NOMO-1 (cell line): ENCODE measurements around the gene SH3RF3.

ENCODE experiments used
- DNase-seq, 2 experiments: peaks; one replicate each; lab custom pipeline; 2025; ENCODE audit not compliant: unreplicated experiment in 2 of 2; lab: John Stamatoyannopoulos, UW

The SH3RF3 gene

GRCh38 chr2:109385506-109385905 is 256.5 kb downstream of the SH3RF3 start:
- DNase-seq: no peak

- no peak for DNase-seq
These were observed 257.1 kb downstream of the SH3RF3 start for GRCh38 chr2:109386004-109386695.

DNA sequence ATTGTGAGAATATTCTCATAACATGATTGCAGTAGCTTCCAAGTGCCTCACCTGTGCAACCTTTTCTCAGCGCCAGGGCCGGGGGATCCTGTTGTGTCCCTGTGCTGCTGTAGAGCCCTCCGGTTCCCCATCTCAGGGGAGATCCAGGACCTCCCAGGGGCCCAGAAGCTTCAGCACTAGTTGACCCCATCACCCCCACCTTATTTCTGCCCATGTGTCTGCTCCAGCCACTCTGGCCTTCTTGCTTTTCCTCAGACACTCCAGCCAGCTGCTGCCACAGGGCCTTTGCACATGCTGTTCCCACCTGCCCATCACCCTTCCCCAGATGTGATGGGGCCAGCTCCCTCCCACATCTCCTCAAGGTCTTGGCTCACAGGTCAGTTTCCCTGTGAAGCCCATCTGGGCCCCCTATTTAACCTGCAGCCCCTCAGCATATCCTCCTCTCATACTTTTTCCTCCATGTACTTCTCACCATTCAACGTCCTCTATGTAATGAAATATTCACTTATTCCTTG is 258.3 kb downstream of the SH3RF3 start:
- DNase-seq: no peak

DNA sequence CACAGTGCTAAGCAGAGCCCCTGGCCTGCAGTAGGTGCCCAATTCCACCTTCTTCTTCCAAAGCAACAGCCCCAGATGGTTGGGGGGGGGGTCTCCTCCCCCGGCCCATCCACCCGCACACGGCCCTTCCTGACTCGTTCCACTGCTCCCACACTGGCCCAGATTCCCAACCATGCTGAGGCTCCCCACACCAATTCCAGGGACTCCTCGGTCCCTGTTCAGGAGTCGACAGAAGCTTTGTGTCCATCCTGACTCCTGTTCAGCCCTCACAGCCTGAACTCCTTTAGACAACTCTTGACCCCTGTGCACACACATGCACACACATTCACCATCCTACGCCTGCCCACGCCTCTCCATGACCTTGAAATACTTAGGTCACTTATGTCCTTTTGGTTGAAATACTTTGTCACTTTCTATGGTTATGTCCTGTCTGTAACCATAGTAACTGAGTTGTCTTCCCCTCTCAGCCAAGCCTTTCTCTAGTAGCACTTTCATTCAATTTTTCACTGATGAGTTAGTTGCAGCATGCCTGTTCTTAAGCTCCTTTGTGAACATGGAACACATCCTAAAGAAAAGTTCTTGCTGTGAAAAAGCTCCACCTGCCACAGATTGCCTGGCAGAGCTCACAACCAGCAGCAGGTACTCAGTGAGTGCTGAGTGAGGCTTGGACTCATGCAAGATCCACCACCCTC is 258.9 kb downstream of the SH3RF3 start:
- DNase-seq: no peak

- DNase-seq: no peak
These were observed 262.2 kb downstream of the SH3RF3 start for GRCh38 chr2:109391243-109391642.

DNA sequence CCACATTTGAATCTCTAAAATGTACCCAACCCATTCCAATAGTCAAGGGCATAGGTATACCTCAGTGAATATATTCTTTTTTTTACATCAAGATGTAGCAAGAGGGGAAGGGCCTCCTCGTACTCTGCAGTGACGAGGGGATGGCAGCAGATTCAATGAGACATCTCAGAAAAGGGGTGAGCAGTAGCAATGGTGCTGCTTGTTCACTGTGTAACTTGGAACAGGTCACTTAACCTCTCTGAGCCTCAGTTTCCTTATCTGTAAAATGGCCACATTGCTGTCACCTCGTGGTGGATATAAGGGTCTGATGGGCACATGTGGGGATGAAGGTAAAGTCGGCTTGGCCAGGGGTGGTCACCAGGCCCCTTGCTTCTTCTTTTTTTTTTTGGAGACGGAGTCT is 263.1 kb downstream of the SH3RF3 start:
- no peak for DNase-seq

DNA sequence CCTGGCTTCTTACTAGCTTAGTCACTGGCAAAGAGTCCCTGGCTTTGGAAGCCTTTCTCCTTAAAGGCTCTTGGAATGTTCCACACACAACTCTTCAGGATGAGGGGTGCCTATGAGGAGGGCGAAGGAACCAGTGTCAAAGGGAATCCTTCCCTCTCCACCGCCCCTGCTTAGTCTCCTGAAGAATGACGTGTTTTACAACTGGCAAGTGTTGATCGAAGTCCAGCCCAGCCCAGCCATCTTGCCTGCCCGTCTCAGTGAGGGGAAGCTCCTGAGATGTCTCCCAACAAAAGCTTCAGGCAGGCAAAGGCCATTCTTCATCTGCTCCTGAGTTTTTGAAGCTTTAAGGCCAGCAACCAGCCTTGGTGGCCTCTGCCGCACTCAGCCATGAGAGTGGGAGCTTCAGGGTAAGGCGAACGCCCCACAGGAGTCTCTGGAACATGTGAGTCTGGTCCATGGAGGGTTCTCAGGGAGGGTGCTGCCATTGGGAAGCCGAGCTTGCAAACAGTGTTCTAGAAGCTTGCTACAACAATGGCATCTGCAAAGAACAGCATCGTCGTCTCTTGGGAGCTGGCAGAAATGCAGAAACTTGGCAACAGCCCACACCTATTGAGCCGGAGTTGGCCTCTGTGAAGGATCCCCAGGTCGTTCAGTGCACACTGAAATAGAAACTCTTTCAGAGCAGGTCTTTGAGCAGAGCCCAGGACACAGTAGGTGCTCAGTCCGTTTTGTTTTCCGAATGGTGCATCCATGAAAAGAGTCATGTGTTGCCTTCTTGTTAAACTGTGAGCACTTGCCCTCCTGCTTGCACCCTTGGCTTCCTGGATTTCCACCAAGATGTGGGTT is 264.0 kb downstream of the SH3RF3 start:
- no peak for DNase-seq

- no peak for DNase-seq
These were observed 264.6 kb downstream of the SH3RF3 start for GRCh38 chr2:109393662-109393972.

DNA sequence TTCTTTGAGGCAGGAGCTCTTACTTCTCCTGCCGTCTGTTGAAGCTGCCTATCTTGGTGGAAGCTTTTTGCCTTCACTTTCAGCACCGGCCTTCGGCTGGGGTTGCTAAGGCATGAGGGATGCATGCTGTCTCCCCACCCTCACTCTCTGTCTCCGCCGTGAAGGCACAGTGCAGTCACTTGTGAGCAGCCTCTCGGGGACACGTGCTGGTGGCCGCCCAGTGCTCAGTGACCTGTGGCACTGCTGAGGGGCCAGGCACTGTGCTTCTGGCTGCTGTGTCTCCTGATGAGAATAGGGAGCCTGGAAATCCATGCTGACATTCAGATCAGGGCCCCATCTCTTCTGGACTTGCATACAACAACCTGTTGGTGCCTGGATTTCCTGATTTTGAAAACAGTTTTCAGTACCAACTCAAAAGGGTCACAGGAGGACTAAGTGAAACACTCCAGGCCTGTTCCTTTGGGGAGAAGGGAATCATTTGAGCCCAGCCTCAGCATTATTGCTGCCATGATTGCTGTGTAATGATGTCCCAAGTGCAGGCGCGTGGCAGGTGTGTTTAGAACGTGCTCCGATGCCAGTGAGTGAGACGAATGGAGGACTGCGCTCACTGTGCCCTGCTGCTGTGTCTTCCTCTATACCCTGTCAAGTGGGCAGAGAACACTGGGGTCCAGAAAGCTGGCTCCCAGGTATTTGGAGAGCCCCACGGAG is 266.6 kb downstream of the SH3RF3 start:
- DNase-seq: no peak

- no peak for DNase-seq
These were observed 267.5 kb downstream of the SH3RF3 start for GRCh38 chr2:109396202-109397180.

GRCh38 chr2:109397893-109398292 is 268.9 kb downstream of the SH3RF3 start:
- DNase-seq: no peak

DNA sequence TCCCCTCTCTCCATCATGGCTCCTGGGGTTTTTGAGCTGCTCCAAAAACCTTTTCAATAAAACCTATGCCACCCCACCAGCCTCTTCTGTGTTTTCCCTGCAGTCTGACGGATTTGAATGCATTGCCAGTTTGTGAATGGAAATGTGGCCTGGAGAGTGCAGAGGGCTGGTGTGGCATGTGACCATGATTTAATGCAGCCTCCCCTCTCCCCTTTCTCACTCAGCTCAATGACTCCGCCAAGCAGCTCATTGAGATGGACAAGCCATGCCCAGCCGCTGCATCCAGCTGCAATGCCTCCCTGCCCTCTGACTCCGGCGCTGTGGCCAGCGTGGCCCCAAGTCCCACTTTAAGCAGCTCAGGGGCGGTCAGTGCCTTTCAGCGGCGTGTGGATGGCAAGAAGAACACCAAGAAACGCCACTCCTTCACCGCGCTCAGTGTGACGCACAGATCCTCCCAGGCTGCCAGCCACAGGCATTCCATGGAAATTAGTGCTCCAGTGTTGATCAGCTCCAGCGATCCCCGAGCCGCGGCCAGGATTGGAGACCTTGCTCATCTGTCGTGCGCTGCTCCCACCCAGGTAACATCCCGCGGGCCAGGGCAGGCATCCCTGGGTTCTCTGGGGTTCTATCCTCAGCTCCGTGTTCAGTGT is 269.5 kb downstream of the SH3RF3 start:
- DNase-seq: no peak

GRCh38 chr2:109399066-109399465 is 270.1 kb downstream of the SH3RF3 start:
- no peak for DNase-seq

- no peak for DNase-seq
These were observed 271.1 kb downstream of the SH3RF3 start for GRCh38 chr2:109400102-109400501.

DNA sequence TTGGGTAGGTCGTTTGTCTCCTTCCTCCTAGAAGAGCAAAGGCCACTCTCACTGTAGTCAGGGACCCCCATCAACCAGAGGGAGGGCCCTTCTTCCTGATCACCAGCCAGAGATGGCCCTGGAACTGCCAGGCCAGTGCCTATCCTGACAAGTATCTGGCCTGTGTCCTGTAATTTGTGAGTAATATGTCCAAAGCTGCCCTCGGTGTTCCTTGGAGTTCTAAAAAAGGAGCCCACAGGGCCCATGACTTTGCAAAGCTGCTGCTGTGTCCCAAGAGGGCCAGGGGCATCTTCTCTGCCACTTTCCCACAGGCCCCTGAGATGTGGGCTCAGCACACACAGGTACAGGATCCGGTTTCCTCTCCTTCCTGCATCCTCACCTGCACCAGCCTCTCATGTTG is 272.4 kb downstream of the SH3RF3 start:
- DNase-seq: no peak

DNA sequence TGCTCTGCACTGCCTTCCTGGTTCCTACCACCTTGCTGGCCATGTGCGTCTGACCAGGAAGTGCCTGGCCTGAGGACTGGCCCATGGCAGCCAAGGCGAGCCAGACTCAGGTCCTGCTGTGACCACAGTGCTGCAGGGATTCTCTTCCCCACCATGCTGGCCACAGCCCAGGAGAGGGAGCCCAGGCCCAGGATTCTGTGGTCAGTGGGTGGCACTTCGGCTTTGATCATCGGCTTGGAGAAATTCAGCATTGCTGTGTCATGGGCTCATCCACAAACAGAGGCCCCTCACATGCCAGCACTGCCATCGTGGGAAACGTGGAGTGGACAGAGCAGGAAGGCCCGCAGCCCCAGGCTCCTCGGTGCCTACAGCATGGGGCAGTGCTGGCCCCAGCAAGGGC is 273.2 kb downstream of the SH3RF3 start:
- DNase-seq: no peak

GRCh38 chr2:109402980-109403840 is 274.2 kb downstream of the SH3RF3 start:
- no peak for DNase-seq

- no peak for DNase-seq
These were observed 274.8 kb downstream of the SH3RF3 start for GRCh38 chr2:109403841-109404201.
